GM23248 (cell line): ENCODE results near the gene NBPF3. TPM values are rescaled to one million over a fixed set of nuclear protein-coding genes. Genes with fewer than 3 reads are reported as not detected.

Experiments
- DNase-seq: peaks from one replicate; pipeline ENCODE4 v3.0.0-alpha.2; 2015
- H2AFZ ChIP-seq: fragments of 200-600 bp; sonication (generic); 2 replicates; pipeline ENCODE4 v1.6.1; 2016; ENCODE audit warnings: antibody characterized with exemption
- H3F3A ChIP-seq: fragments of 200-600 bp; sonication (generic); 2 replicates; pipeline ENCODE4 v1.6.1; 2016; ENCODE audit warnings: mild to moderate bottlenecking, antibody characterized with exemption, mixed run types; ENCODE audit not compliant: insufficient read depth
- H3K27ac ChIP-seq: fragments of 200-600 bp; sonication (generic); 2 replicates; pipeline ENCODE4 v1.5.1; 2016; ENCODE audit warnings: mild to moderate bottlenecking
- H3K27me3 ChIP-seq: fragments of 200-600 bp; sonication (generic); replicated peaks from 2 replicates; pipeline ENCODE4 v1.6.1; 2016; ENCODE audit warnings: mild to moderate bottlenecking; ENCODE audit not compliant: insufficient read depth
- H3K36me3 ChIP-seq: fragments of 200-600 bp; sonication (generic); 2 replicates; pipeline ENCODE4 v1.6.1; 2016; ENCODE audit warnings: low read depth, mild to moderate bottlenecking
- H3K4me1 ChIP-seq: fragments of 200-600 bp; sonication (generic); 2 replicates; pipeline ENCODE4 v1.6.1; 2016; ENCODE audit warnings: mild to moderate bottlenecking; ENCODE audit not compliant: insufficient read depth
- H3K4me2 ChIP-seq: fragments of 200-600 bp; sonication (generic); one replicate; pipeline ENCODE4 v1.6.1; 2016; ENCODE audit warnings: mild to moderate bottlenecking; ENCODE audit not compliant: unreplicated experiment
- H3K4me3 ChIP-seq: fragments of 200-600 bp; sonication (generic); 2 replicates; pipeline ENCODE4 v1.5.1; 2016; ENCODE audit warnings: mild to moderate bottlenecking
- H3K79me2 ChIP-seq: fragments of 200-600 bp; sonication (generic); 2 replicates; pipeline ENCODE4 v1.6.1; 2016; ENCODE audit warnings: mild to moderate bottlenecking; ENCODE audit not compliant: insufficient read depth
- H3K9ac ChIP-seq: fragments of 200-600 bp; sonication (generic); 2 replicates; pipeline ENCODE4 v1.6.1; 2016; ENCODE audit warnings: mild to moderate bottlenecking
- H3K9me2 ChIP-seq: fragments of 200-600 bp; sonication (generic); 2 replicates; pipeline ENCODE4 v1.6.1; 2016; ENCODE audit warnings: mixed run types, mild to moderate bottlenecking, moderate library complexity; ENCODE audit not compliant: insufficient read depth
- H3K9me3 ChIP-seq: fragments of 200-600 bp; sonication (generic); one replicate; pipeline ENCODE4 v1.6.1; 2017; ENCODE audit warnings: low read depth
- H4K20me1 ChIP-seq: fragments of 200-600 bp; sonication (generic); 2 replicates; pipeline ENCODE4 v1.6.0; 2016; ENCODE audit not compliant: insufficient read depth
- EZH2 ChIP-seq: fragments of 200-600 bp; sonication (generic); IDR thresholded peaks from 2 replicates; pipeline ENCODE4 v1.6.1; 2018; ENCODE audit warnings: antibody characterized with exemption, mild to moderate bottlenecking; ENCODE audit not compliant: insufficient read depth, poor library complexity, severe bottlenecking
- EZH2phosphoT487 ChIP-seq: fragments of 200-600 bp; sonication (generic); IDR thresholded peaks from 2 replicates; pipeline ENCODE4 v1.6.1; 2018; ENCODE audit warnings: antibody characterized with exemption, moderate library complexity, mild to moderate bottlenecking, low read depth; ENCODE audit not compliant: insufficient read depth
- WGBS, 2 experiments: methylation state at CpG; one replicate each; pipeline ENCODE4 v1.1.6; 2015 to 2017; ENCODE audit warnings: low lambda C conversion rate in 2 of 2, low coverage in 1 of 2; ENCODE audit errors: missing lambda C conversion rate in 2 of 2; 5-methylcytosine and 5-hydroxymethylcytosine counted together
- in situ Hi-C: fragments of 300-500 bp; cut with MboI; formaldehyde crosslinking; loops from 2 replicates; pipeline ENCODE4 v1.15.0; 2020
- polyA plus RNA-seq: library from polyadenylated mRNA; unstranded; fragments of >200 nt; fragmentation: Nextera tagmentation; extraction: Ambion mirVana; gene quantifications from 2 replicates; pipeline ENCODE4 v1.2.1, GENCODE V29; 2016
- total RNA-seq: library from RNA; depleted of rRNA; stranded (reverse); fragments of >200 nt; shearing (Covaris generic); gene quantifications from 2 replicates; pipeline ENCODE4 v1.2.3, GENCODE V29; 2014

Gene NBPF3
- total and polyA plus RNA-seq, 2 experiments from 2014 or later: 8.9 to 14.1 TPM

- Histone ChIP-seq H3K27me3 (peaks cover 36% of the 10 kb centered on the region), H3F3A (no peaks in the 10 kb centered on the region), H3K27ac (no peak overlapping the region), H3K9me2 (no peaks in the 10 kb centered on the region), H3K4me2 (no peak overlapping the region), H3K4me1 (no peaks in the 10 kb centered on the region), H2AFZ (no peak overlapping the region), H3K9me3 (no peaks in the 10 kb centered on the region), H4K20me1 (no peaks in the 10 kb centered on the region), H3K79me2 (no peaks in the 10 kb centered on the region), H3K4me3 (no peak overlapping the region), H3K36me3 (no peaks in the 10 kb centered on the region), H3K9ac (no peak overlapping the region)
- TF ChIP-seq EZH2phosphoT487: no peak
- TF ChIP-seq EZH2: no peak
- in situ Hi-C loops: loop anchor here (25.0 kb wide), 2 partner anchors 110 to 260 kb away; no protein-coding TSS in a partner anchor
- no peak for DNase-seq
- 62 to 66% methylated on average over 7 of the region's 7 CpGs for WGBS, 2 experiments
These were observed 57.6 kb downstream of the NBPF3 start for GRCh38 chr1:21497466-21498061.

GRCh38 chr1:21499283-21499950, 59.5 kb downstream of the NBPF3 start:
- Histone ChIP-seq H3K4me1 (no peaks in the 10 kb centered on the region), H3K27ac (no peak overlapping the region), H3K4me3 (no peak overlapping the region), H3F3A (no peaks in the 10 kb centered on the region), H3K79me2 (no peaks in the 10 kb centered on the region), H3K9ac (no peak overlapping the region), H3K4me2 (no peak overlapping the region), H3K36me3 (no peaks in the 10 kb centered on the region), H2AFZ (no peak overlapping the region), H3K9me3 (no peaks in the 10 kb centered on the region), H3K9me2 (no peaks in the 10 kb centered on the region), H3K27me3 (peaks cover 21% of the 10 kb centered on the region), H4K20me1 (no peaks in the 10 kb centered on the region)
- WGBS, 2 experiments: 63 to 73% methylated on average over 1 of the region's 1 CpG
- in situ Hi-C loops: loop anchor here (25.0 kb wide), 2 partner anchors 112 to 262 kb away; no protein-coding TSS in a partner anchor
- peak; percentile 18 for DNase-seq
- TF ChIP-seq EZH2: no peak
- no peak for TF ChIP-seq EZH2phosphoT487

GRCh38 chr1:21503706-21504377, 63.9 kb downstream of the NBPF3 start:
- no peak for TF ChIP-seq EZH2
- TF ChIP-seq EZH2phosphoT487: no peak
- WGBS, 2 experiments: 47 to 60% methylated on average over 7 of the region's 7 CpGs
- H3K4me2 ChIP-seq: no peak overlapping the region
- no peaks in the 10 kb centered on the region for H3K36me3 ChIP-seq
- H3K9ac ChIP-seq: no peak overlapping the region
- no peaks in the 10 kb centered on the region for H3K4me1 ChIP-seq
- no peaks in the 10 kb centered on the region for H3K79me2 ChIP-seq
- H3K4me3 ChIP-seq: no peak overlapping the region
- H3F3A ChIP-seq: no peaks in the 10 kb centered on the region
- no peaks in the 10 kb centered on the region for H3K9me2 ChIP-seq
- H3K27me3 ChIP-seq: peaks cover 42% of the 10 kb centered on the region
- DNase-seq: no peak
- in situ Hi-C loops: no loop called here
- no peaks in the 10 kb centered on the region for H4K20me1 ChIP-seq
- H2AFZ ChIP-seq: no peak overlapping the region
- H3K27ac ChIP-seq: no peak overlapping the region
- H3K9me3 ChIP-seq: no peaks in the 10 kb centered on the region

- no peaks in the 10 kb centered on the region for H3K9me2 ChIP-seq
- DNase-seq: no peak
- H3K79me2 ChIP-seq: no peaks in the 10 kb centered on the region
- H3K36me3 ChIP-seq: no peaks in the 10 kb centered on the region
- no peaks in the 10 kb centered on the region for H3K9me3 ChIP-seq
- peaks cover 7% of the 10 kb centered on the region for H3K4me1 ChIP-seq
- 50 to 51% methylated on average over 4 of the region's 4 CpGs for WGBS, 2 experiments
- H3K4me2 ChIP-seq: no peak overlapping the region
- no peak overlapping the region for H2AFZ ChIP-seq
- peaks cover 12% of the 10 kb centered on the region for H3F3A ChIP-seq
- H4K20me1 ChIP-seq: no peaks in the 10 kb centered on the region
- in situ Hi-C loops: no loop called here
- H3K27ac ChIP-seq: no peak overlapping the region
- peaks cover 35% of the 10 kb centered on the region for H3K27me3 ChIP-seq
- no peak overlapping the region for H3K4me3 ChIP-seq
- TF ChIP-seq EZH2: no peak
- no peak for TF ChIP-seq EZH2phosphoT487
- no peak overlapping the region for H3K9ac ChIP-seq
These were observed 66.9 kb downstream of the NBPF3 start for GRCh38 chr1:21506804-21507203.
